Effector memory CD4-positive, alpha-beta T cell (primary cell): ENCODE measurements around the gene RNF20.
"Not testable (repeated sequence)": the region's sequence is repeated elsewhere in the genome, so short reads cannot be mapped to it uniquely, and the experiment has no call there.

Experiments
- DNase-seq, 3 donors: peaks; one replicate each; pipeline ENCODE4 v3.0.0-alpha.2; 2020
- H3K27ac ChIP-seq: 2 replicates; pipeline ENCODE4 v1.7.0; 2013; ENCODE audit warnings: mild to moderate bottlenecking, low read length, moderate library complexity; ENCODE audit not compliant: insufficient read depth, poor library complexity, severe bottlenecking
- H3K27me3 ChIP-seq: replicated peaks from 2 replicates; pipeline ENCODE4 v1.7.0; 2013; ENCODE audit warnings: mild to moderate bottlenecking, low read length; ENCODE audit not compliant: insufficient read depth, control insufficient read depth, poor library complexity, severe bottlenecking
- H3K36me3 ChIP-seq: 2 replicates; pipeline ENCODE4 v1.7.0; 2013; ENCODE audit warnings: mild to moderate bottlenecking, low read length, moderate library complexity; ENCODE audit not compliant: control insufficient read depth, insufficient read depth
- H3K4me1 ChIP-seq: 2 replicates; pipeline ENCODE4 v1.7.0; 2013; ENCODE audit warnings: low read length, mild to moderate bottlenecking; ENCODE audit not compliant: control insufficient read depth, insufficient read depth, poor library complexity, severe bottlenecking
- H3K4me3 ChIP-seq: 2 replicates; pipeline ENCODE4 v1.7.0; 2013; ENCODE audit warnings: low read length, low read depth, mild to moderate bottlenecking; ENCODE audit not compliant: insufficient read depth, poor library complexity, severe bottlenecking
- H3K9me3 ChIP-seq: 2 replicates; pipeline ENCODE4 v1.7.0; 2013; ENCODE audit warnings: mild to moderate bottlenecking, low read length, moderate library complexity; ENCODE audit not compliant: control insufficient read depth

RNF20 gene

DNA sequence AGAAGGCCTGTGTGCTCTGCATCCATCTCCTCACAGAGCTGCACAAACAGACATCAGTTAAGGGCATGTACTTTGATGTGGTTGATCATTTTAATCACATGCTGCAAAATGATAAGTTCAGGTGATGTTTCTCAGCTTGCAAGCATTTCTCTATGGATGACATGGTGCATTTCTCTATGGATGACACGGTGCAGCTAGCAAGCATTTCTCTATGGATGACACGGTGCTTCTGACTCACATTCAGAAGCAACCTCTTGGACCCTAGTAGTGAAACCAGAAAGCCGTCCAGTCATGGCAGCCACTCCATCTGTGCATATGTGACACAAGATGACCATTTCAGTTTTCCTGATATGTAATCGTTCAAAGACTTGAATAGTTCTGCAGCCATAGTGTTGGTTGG lies 24.1 kb upstream of the RNF20 start:
- H3K4me1 ChIP-seq: no peaks in the 10 kb centered on the region
- H3K4me3 ChIP-seq: no peak overlapping the region
- DNase-seq: no peak
- no peaks in the 10 kb centered on the region for H3K9me3 ChIP-seq
- H3K27ac ChIP-seq: no peak overlapping the region
- no peaks in the 10 kb centered on the region for H3K36me3 ChIP-seq
- H3K27me3 ChIP-seq: no peaks in the 10 kb centered on the region

GRCh38 chr9:101510459-101510858 lies 23.2 kb upstream of the RNF20 start:
- H3K9me3 ChIP-seq: no peaks in the 10 kb centered on the region
- no peaks in the 10 kb centered on the region for H3K4me1 ChIP-seq
- H3K27me3 ChIP-seq: no peaks in the 10 kb centered on the region
- no peak for DNase-seq
- H3K4me3 ChIP-seq: no peak overlapping the region
- no peak overlapping the region for H3K27ac ChIP-seq
- H3K36me3 ChIP-seq: no peaks in the 10 kb centered on the region

- Histone ChIP-seq H3K27me3 (no peaks in the 10 kb centered on the region), H3K36me3 (no peaks in the 10 kb centered on the region), H3K4me1 (no peaks in the 10 kb centered on the region), H3K4me3 (no peak overlapping the region), H3K9me3 (no peaks in the 10 kb centered on the region), H3K27ac (no peak overlapping the region)
- no peak for DNase-seq
Observed at GRCh38 chr9:101511009-101511408, 22.6 kb upstream of the RNF20 start.

DNA sequence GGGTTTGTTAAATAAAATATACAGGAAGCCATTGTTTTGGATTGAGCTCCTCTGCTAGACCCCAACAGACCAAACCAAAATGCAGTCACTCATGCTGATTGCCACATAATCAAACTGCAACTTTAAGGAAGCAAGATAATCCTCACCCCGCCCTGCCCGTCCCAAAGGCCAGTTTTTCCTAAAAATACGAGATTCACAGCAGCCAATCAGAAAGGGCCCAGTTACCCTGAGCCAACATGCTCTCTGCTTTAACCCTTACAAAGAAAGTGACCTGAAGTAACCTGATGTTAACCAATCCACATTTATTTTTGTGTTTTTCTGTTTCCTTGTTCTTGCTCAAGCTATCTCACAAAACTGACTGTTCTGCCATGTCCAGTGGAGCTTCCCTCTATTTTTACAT lies 21.5 kb upstream of the RNF20 start:
- Histone ChIP-seq H3K4me3 (no peak overlapping the region), H3K36me3 (no peaks in the 10 kb centered on the region), H3K9me3 (no peaks in the 10 kb centered on the region), H3K27ac (no peak overlapping the region), H3K27me3 (no peaks in the 10 kb centered on the region), H3K4me1 (no peaks in the 10 kb centered on the region)
- no peak for DNase-seq

DNA sequence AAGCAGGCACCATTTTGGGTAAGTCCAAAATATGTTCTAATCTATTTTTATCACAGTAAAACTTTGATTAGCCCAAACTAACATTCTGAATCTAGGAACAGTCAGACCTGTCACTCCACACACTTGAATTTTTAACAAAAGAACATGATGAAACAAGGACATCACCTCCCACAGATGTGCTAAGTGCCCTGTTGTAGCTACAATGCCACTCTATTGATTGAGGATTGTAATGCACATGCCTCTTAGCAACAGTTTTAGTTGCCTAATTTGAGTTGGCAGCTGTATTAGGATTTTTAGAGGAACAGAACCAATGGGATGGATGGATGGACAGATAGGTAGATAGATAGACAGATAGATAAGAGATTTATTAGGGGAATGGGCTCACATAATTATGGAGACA lies 20.3 kb upstream of the RNF20 start:
- no peaks in the 10 kb centered on the region for H3K4me1 ChIP-seq
- no peak overlapping the region for H3K4me3 ChIP-seq
- no peaks in the 10 kb centered on the region for H3K9me3 ChIP-seq
- no peaks in the 10 kb centered on the region for H3K27me3 ChIP-seq
- DNase-seq: no peak
- no peak overlapping the region for H3K27ac ChIP-seq
- H3K36me3 ChIP-seq: no peaks in the 10 kb centered on the region

DNA sequence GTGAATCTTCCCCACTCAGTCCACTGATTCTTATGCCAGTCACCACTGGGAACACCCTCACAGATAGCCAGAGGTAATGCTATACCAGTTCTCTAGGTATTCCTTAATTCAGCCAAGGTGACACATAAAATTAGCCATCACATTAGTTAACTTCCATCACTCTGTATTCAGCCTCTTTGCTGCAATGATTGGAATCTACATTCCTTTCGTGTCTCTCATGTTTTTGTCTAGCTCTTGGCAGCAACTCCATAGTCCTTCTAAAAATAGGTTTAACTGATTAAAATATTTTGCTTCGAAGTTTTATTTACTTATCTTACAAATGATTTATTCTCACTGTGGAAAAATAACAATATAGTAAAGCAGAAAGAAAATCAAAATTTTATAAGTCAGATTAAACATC lies 19.6 kb upstream of the RNF20 start:
- H3K9me3 ChIP-seq: no peaks in the 10 kb centered on the region
- H3K27me3 ChIP-seq: no peaks in the 10 kb centered on the region
- DNase-seq: no peak

GRCh38 chr9:101516655-101517054 lies 17.0 kb upstream of the RNF20 start:
- Histone ChIP-seq H3K27me3 (no peaks in the 10 kb centered on the region), H3K9me3 (no peaks in the 10 kb centered on the region), H3K4me3 (no peak overlapping the region), H3K27ac (no peak overlapping the region), H3K4me1 (no peaks in the 10 kb centered on the region), H3K36me3 (no peaks in the 10 kb centered on the region)
- DNase-seq: no peak

More for the DNA sequence above, 19.6 kb upstream of the RNF20 start:
- H3K4me1 ChIP-seq: no peaks in the 10 kb centered on the region
- H3K27ac ChIP-seq: no peak overlapping the region
- no peaks in the 10 kb centered on the region for H3K36me3 ChIP-seq
- H3K4me3 ChIP-seq: no peak overlapping the region

GRCh38 chr9:101518489-101518888 lies 15.2 kb upstream of the RNF20 start:
- not testable (repeated sequence) for H3K27me3 ChIP-seq, H3K9me3 ChIP-seq, H3K27ac ChIP-seq, H3K4me3 ChIP-seq, H3K4me1 ChIP-seq, H3K36me3 ChIP-seq, DNase-seq

DNA sequence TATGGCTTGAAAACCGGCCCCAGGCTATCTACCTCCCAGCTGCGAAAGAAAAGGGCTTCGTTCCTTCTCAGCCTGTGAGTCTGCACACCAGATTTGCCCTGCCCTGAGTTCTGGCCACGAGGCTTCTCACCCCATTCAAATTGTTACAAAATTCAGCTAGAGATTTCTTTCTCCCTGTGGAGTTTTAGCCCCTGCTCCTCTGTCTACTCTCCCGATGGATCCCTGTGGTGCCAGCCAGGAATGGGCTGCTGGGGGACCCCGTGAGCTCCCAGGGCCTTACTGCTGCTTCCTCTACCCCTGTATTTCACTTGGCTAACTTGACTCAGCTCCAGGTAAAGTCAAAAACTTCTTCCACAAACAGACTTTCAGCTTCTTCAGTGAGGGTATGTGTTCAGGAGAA lies 9.3 kb upstream of the RNF20 start:
- peaks cover 6% of the 10 kb centered on the region for H3K27me3 ChIP-seq
- no peak overlapping the region for H3K4me3 ChIP-seq
- no peaks in the 10 kb centered on the region for H3K36me3 ChIP-seq
- H3K27ac ChIP-seq: no peak overlapping the region
- H3K4me1 ChIP-seq: no peaks in the 10 kb centered on the region
- no peak for DNase-seq
- H3K9me3 ChIP-seq: no peaks in the 10 kb centered on the region

GRCh38 chr9:101527066-101527465 lies 6.6 kb upstream of the RNF20 start:
- H3K27ac ChIP-seq: no peak overlapping the region
- no peaks in the 10 kb centered on the region for H3K36me3 ChIP-seq
- H3K9me3 ChIP-seq: no peaks in the 10 kb centered on the region
- H3K4me1 ChIP-seq: no peaks in the 10 kb centered on the region
- no peak overlapping the region for H3K4me3 ChIP-seq
- DNase-seq: no peak
- peaks cover 6% of the 10 kb centered on the region for H3K27me3 ChIP-seq

DNA sequence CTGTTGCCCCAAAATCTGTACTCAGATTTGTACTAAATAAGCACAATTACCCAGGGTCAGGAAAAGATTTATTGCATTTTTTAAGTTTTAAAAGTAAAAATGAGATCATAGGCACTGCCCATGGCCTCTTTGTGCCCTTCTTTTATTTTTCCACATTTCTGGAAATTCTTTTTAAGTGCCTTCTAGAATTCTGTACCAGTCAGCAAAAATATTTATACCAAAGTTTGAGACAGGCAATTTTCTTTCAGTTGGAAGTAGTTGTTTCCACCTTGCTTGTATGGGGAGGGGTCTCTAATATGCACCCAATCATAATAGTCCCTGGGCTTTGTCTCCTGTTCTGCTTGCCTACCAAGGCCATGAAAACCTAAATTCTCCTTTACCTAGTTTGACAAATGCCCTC lies 5.6 kb upstream of the RNF20 start:
- no peaks in the 10 kb centered on the region for H3K36me3 ChIP-seq
- H3K9me3 ChIP-seq: no peaks in the 10 kb centered on the region
- peaks cover 6% of the 10 kb centered on the region for H3K27me3 ChIP-seq
- H3K4me3 ChIP-seq: no peak overlapping the region
- H3K4me1 ChIP-seq: peaks cover 3% of the 10 kb centered on the region
- no peak overlapping the region for H3K27ac ChIP-seq
- DNase-seq: no peak
